Stimulated activated CD8-positive, alpha-beta memory T cell treated with anti-CD3 and anti-CD28 coated beads, Interleukin-4, amount 100 ng/mL, for 48 hours (primary cell): ENCODE data around the gene SCYL2.

ENCODE experiments used
- DNase-seq: peaks from one replicate; pipeline ENCODE4 v3.0.0-alpha.2; 2020

Gene SCYL2

DNA sequence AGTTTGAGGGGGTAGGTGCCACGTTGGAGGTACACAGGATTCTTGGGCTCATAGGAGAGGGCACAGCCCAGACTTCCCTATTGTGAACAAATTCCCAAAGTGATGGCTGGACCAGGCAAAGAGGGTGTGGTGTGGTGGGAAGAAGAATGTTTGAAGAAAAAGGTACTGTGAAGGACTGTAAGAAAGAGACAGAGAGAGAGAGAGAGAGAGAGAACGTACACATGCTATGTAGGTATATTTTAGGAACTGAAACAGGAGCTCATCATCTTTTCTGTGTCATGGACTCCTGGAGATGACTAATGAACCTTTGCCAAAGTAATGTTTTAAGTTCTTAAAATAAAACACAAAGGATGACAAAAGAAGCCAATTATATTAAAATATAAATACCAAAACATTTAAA, 114.4 kb downstream of the SCYL2 start:
- no peak for DNase-seq

- DNase-seq: no peak
These were observed 115.4 kb downstream of the SCYL2 start for GRCh38 chr12:100382338-100382737.

DNA sequence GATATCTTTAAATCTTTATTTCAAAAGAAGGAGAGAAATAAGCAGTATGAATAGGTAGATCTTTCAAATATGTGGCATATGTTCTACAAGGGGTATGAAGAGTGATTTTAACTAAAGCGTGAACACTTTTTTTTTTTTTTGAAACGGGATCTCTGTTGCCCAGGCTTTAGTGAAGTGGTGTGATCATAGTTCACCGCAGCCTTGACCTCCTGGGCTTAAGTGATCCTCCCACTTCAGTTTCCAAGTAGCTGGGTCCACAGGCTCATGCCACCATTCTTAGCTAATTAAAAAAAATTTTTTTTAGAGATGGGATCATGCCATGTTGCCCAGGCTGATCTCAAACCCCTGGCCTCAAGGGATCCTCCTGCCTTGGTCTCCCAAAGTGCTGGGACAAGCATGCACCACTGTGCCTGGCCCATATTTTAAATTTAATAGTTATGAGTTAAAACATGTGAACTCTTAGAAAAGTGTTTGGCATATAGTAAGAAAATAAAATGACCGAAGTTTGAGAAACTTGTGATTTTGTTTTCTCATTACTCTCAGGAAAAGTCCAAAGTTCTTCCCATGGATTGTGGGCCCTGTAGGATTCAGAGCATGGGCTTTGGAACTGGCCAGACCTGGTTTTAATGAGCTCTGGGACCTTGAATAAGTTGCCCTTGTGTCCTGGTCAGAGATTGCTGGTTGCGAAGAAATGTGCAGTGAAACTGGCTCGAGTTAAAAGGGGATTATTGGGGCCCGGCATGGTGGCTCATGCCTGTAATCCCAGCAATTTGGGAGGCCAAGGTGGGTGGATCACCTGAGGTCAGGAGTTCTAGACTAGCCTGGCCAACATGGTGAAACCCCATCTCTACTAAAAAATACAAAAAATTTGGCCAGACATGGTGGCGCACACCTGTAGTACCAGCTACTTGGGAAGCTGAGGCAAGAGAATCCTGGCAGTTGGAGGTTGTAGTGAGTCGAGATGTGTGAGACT, 116.9 kb downstream of the SCYL2 start:
- no peak for DNase-seq

DNA sequence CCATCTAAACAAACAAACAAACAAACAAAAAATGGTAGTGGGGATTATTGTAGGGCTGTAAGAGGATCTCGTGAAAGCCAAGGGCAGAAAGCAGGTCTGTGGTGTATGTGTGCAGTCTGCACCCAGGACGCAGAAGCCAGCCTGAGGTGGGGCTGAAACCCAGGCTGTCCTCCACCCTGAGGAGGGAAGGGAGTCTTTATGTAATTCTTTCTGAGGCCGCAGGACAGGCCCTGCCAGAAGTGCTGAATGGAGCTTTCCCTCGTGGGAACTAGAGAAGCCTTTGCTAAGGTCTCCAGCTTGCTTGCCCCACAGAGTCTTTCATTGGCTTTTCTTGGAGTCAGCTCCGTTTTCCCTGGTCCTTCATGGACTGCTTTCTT, 117.6 kb downstream of the SCYL2 start:
- DNase-seq: no peak

GRCh38 chr12:100388382-100388781, 121.4 kb downstream of the SCYL2 start:
- no peak for DNase-seq
